ENCODE results near the gene CLIP1. TPM values are rescaled to one million over a fixed set of nuclear protein-coding genes. Genes with fewer than 3 reads are reported as not detected.
A peak's percentile ranks its signal among the peaks of the same experiment; 100 is the strongest.

The CLIP1 gene
- total and polyA plus RNA-seq, 2 of the 8 experiments (the other 6 are each of a cell fraction or from before 2014, with no cell fraction given): 19.0 to 27.6 TPM

GRCh38 chr12:122336015-122336946 lies 86.2 kb downstream of the CLIP1 start:
- no peak overlapping the region for H3K14ac ChIP-seq (ENCODE audit: insufficient read length)
- no peak overlapping the region for H3K9ac ChIP-seq (replicated peaks in 1 of 4; ENCODE audit: extremely low read depth in 1 of 4, low read depth in 3 of 4, low read length in 3 of 4)
- H3K23ac ChIP-seq (ENCODE audit: insufficient read length): no peak overlapping the region
- H3K79me2 ChIP-seq (ENCODE audit: control insufficient read depth in 1 of 2, insufficient read depth in 2 of 2, low read length in 2 of 2): no peaks in the 10 kb centered on the region
- no peak overlapping the region for H3K56ac ChIP-seq (replicated peaks; ENCODE audit: insufficient read length, low read depth, low read length)
- H2AK5ac ChIP-seq (ENCODE audit: low read depth, low read length): no peak overlapping the region
- H3K4me1 ChIP-seq (replicated peaks in 1 of 4; ENCODE audit: control insufficient read depth in 3 of 4, insufficient read depth in 4 of 4, low read length in 3 of 4): no peaks in the 10 kb centered on the region
- no peak overlapping the region for H2BK5ac ChIP-seq (ENCODE audit: low read depth, low read length)
- no peak overlapping the region for H4K91ac ChIP-seq (replicated peaks; ENCODE audit: insufficient read length, low read length)
- ChIA-PET CTCF (ENCODE audit: partially characterized antibody) (interaction anchor here (0.6 to 5.5 kb wide), 30 partner anchors 8 to 296 kb away, joined by 3 to 53 read pairs (median 4); partner anchors contain the start of gene ZCCHC8), POLR2A (ENCODE audit: partially characterized antibody) (interaction anchor here (0.8 kb wide), 1 partner anchor 164 kb away, joined by 4 read pairs; the partner anchor contains the start of gene ZCCHC8)
- no peak overlapping the region for H2BK20ac ChIP-seq (ENCODE audit: low read length)
- H3K4me3 ChIP-seq (ENCODE audit: extremely low read depth in 1 of 4, insufficient read depth in 2 of 4, low read depth in 3 of 4, low read length in 4 of 4): no peak overlapping the region
- H4K20me1 ChIP-seq (replicated peaks in 1 of 2; ENCODE audit: control insufficient read depth in 1 of 2, insufficient read depth in 2 of 2, low read length in 2 of 2): no peaks in the 10 kb centered on the region
- H2BK15ac ChIP-seq (ENCODE audit: low read length): no peak overlapping the region
- H4K5ac ChIP-seq (ENCODE audit: insufficient read length, low read depth, low read length): no peak overlapping the region
- no peak overlapping the region for H3K18ac ChIP-seq (ENCODE audit: extremely low read depth, low read length)
- no peak overlapping the region for H3K4ac ChIP-seq (replicated peaks; ENCODE audit: insufficient read length, low read depth, low read length)
- H3K9me3 ChIP-seq (ENCODE audit: insufficient read depth in 2 of 2, low read depth in 1 of 2, low read length in 1 of 2): no peaks in the 10 kb centered on the region
- H3K4me2 ChIP-seq (ENCODE audit: insufficient read depth in 1 of 2, low read depth in 2 of 2, low read length in 2 of 2): no peak overlapping the region
- no peaks in the 10 kb centered on the region for H3K27me3 ChIP-seq (replicated peaks in 1 of 4; ENCODE audit: control insufficient read depth in 3 of 4, extremely low read depth in 1 of 4, insufficient read depth in 3 of 4, low read length in 3 of 4)
- 61% methylated on average over 8 of the region's 8 CpGs; no CpG with 5 or more reads in 1 of the 2 experiments for WGBS, 2 experiments (ENCODE audit: extremely low coverage in 1 of 2, insufficient coverage in 1 of 2, insufficient read length in 1 of 2, insufficient replicate concordance in 2 of 2, low coverage in 1 of 2, low lambda C conversion rate in 2 of 2, missing lambda C conversion rate in 1 of 2)
- H3K23me2 ChIP-seq (ENCODE audit: low read depth, low read length): no peaks in the 10 kb centered on the region
- FAIRE-seq: no peak
- H3K36me3 ChIP-seq (ENCODE audit: control insufficient read depth in 2 of 4, insufficient read depth in 4 of 4, low read length in 3 of 4): peaks cover 0 to 7% (median 3%) of the 10 kb centered on the region in 4 experiments; a peak in 3 of 8 replicates
- no peak overlapping the region for H2BK12ac ChIP-seq (ENCODE audit: low read depth, low read length)
- H3K27ac ChIP-seq (ENCODE audit: low read depth, low read length): no peak overlapping the region
- no peak overlapping the region for H4K8ac ChIP-seq (ENCODE audit: extremely low read depth, insufficient read depth, low read length)
- H2AFZ ChIP-seq (ENCODE audit: low read length): no peak overlapping the region
- DNase-seq (ENCODE audit: low read depth in 1 of 2, low spot score in 2 of 2): peak in 1 of 2 experiments; percentile 55
- H2BK120ac ChIP-seq (replicated peaks; ENCODE audit: low read depth, low read length): no peak overlapping the region
- no peaks in the 10 kb centered on the region for H3K79me1 ChIP-seq (ENCODE audit: low read depth, low read length)

Measured in H1 (cell line).